ENCODE data around the gene CDK5RAP2. TPM values are rescaled to one million over a fixed set of nuclear protein-coding genes. Genes with fewer than 3 reads are reported as not detected.

The CDK5RAP2 gene
- total and polyA plus RNA-seq, 10 of the 15 experiments (the other 5 are each of a cell fraction or from before 2014, with no cell fraction given) = 16.2 to 53.5 (median 34.5) TPM

DNA sequence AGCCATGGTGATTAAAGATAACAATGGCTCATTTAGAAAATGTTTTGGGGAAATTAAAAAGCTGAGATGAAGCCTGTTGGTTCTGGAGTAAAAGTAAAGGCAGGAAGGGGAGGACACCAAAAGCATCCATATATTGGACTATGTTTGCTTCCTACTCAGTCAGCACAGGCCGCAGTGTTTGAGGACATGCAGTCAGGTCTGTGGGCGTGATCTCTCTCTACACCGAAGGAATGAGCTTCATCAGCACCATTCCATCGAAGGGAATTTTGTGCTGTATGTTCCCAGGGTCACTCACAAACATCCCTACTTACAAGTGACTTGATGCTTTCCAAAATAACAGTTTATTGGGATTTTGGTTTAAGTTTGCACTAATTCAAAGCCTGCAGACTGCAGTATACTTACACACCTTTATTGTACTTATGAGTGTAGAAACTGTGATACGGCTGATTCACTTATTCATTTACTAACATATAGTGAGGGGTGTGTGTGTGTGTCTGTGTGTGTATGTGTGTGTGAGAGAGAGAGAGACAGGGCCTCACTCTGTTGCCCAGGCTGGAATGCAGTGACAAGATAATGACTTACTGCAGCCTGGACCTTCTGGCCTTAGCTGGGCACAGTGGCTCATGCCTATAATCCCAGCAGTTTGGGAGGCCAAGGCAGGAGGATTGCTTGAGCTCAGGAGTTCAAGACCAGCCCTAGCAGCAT, 13.4 kb upstream of the CDK5RAP2 start:
- in situ Hi-C loops (cut with MboI) (no loop called here), intact Hi-C loops (cut with micrococcal nuclease; ENCODE audit: unreplicated experiment) (no loop called here)
- FAIRE-seq (no peak), ATAC-seq (no peak), DNase-seq (ENCODE audit: low read depth, low spot score) (no peak)
- Histone ChIP-seq H3K27me3 (replicated peaks in 1 of 2; ENCODE audit: control insufficient read depth in 2 of 2, insufficient read depth in 2 of 2, low read length in 1 of 2) (no peaks in the 10 kb centered on the region), H3K4me3 (no peak overlapping the region), H3K9ac (ENCODE audit: control insufficient read depth, insufficient read depth, low read length) (no peak overlapping the region), H3K36me3 (ENCODE audit: control insufficient read depth in 2 of 2, insufficient read depth in 2 of 2, low read length in 1 of 2) (no peaks in the 10 kb centered on the region), H4K20me1 (ENCODE audit: control insufficient read depth, insufficient read depth) (no peaks in the 10 kb centered on the region), H3K79me2 (ENCODE audit: control insufficient read depth, insufficient read depth, low read length) (no peaks in the 10 kb centered on the region), H3K4me2 (ENCODE audit: control insufficient read depth, insufficient read depth) (no peak overlapping the region), H3K4me1 (ENCODE audit: control insufficient read depth, insufficient read depth, low read length) (no peaks in the 10 kb centered on the region), H3K9me3 (replicated peaks; ENCODE audit: control insufficient read depth, insufficient read depth, low read length) (no peaks in the 10 kb centered on the region), H2AFZ (ENCODE audit: control insufficient read depth, low read depth, low read length) (no peak overlapping the region), H3K27ac (ENCODE audit: control insufficient read depth, insufficient read depth) (no peak overlapping the region)
- CTCF ChIA-PET = interaction anchor here (0.6 kb wide), 1 partner anchor 26 kb away, joined by 4 read pairs; no protein-coding TSS in a partner anchor
- RAD21 ChIA-PET (ENCODE audit: unreplicated experiment) = no interaction called here
- SMC1A ChIA-PET (ENCODE audit: uncharacterized antibody, unreplicated experiment) = no interaction called here
- no TSS peak for BruUV-seq (replicated peaks)
- TF ChIP-seq GATAD2B (conservative IDR thresholded peaks at IDR 0.05; ENCODE audit: low read depth) (no peak), ZZZ3 (IDR thresholded peaks at IDR 0.05; ENCODE audit: control insufficient read depth, insufficient read length, low read depth) (no peak)
- 69% methylated on average over 5 of the region's 5 CpGs for WGBS (ENCODE audit: insufficient coverage, insufficient replicate concordance, low lambda C conversion rate, missing lambda C conversion rate)
- POLR2A ChIA-PET = no interaction called here

DNA sequence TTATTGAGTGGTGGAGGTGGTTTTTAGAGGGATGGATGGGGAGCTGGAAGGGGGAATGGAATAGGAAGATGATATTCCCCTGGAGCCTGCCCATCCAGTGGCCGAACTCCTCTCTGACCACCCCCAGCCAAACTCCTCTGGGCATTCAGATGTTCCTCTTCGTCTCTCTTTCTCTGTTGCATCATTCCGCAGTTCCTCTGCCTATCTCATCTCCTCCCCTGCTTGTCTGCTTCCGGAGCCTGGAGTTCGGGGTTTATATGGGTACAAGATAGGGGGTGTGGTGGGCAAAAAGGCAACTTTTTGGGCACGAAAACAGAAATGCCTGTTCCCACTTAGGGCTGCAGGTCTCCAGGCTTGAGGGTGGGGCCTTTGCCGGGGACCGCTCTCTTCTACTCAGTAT, 12.2 kb upstream of the CDK5RAP2 start:
- no TSS peak for BruUV-seq (replicated peaks)
- DNase-seq (ENCODE audit: low read depth, low spot score) = no peak
- TF ChIP-seq TCF12 (IDR thresholded peaks at IDR 0.05; ENCODE audit: low read depth, low read length) = no peak
- TF ChIP-seq, protein P1, sequence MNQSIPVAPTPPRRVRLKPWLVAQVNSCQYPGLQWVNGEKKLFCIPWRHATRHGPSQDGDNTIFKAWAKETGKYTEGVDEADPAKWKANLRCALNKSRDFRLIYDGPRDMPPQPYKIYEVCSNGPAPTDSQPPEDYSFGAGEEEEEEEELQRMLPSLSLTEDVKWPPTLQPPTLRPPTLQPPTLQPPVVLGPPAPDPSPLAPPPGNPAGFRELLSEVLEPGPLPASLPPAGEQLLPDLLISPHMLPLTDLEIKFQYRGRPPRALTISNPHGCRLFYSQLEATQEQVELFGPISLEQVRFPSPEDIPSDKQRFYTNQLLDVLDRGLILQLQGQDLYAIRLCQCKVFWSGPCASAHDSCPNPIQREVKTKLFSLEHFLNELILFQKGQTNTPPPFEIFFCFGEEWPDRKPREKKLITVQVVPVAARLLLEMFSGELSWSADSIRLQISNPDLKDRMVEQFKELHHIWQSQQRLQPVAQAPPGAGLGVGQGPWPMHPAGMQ (IDR thresholded peaks at IDR 0.05; ENCODE audit: borderline replicate concordance) = no peak
- no peak for TF ChIP-seq NBN (IDR thresholded peaks at IDR 0.05)
- no peak for TF ChIP-seq NFIC (IDR thresholded peaks at IDR 0.05; ENCODE audit: low read depth, low read length)
- no peak for TF ChIP-seq HDGF (IDR thresholded peaks at IDR 0.05)
- TF ChIP-seq MTA2 (IDR thresholded peaks at IDR 0.05; ENCODE audit: low read depth) = no peak
- no peak for TF ChIP-seq BRCA1 (IDR thresholded peaks at IDR 0.05; ENCODE audit: low read depth, low read length)
- TF ChIP-seq SMARCA5 (IDR thresholded peaks at IDR 0.05) = no peak
- TF ChIP-seq ATF7 (IDR thresholded peaks at IDR 0.05; ENCODE audit: low read depth) = no peak
- no peak for TF ChIP-seq STAT1 (conservative IDR thresholded peaks at IDR 0.05)
- no peak for TF ChIP-seq MYC (IDR thresholded peaks at IDR 0.05; ENCODE audit: insufficient read depth, insufficient read length, insufficient replicate concordance, low read length, severe bottlenecking)
- no peak for TF ChIP-seq POLR2A (IDR thresholded peaks at IDR 0.05; ENCODE audit: low read depth, low read length)
- no peak for TF ChIP-seq NR2F1 (conservative IDR thresholded peaks at IDR 0.05)
- TF ChIP-seq BHLHE40 (IDR thresholded peaks at IDR 0.05; ENCODE audit: borderline replicate concordance in 1 of 2, low read depth in 2 of 2, low read length in 1 of 2) = no peak
- TF ChIP-seq, protein P2, sequence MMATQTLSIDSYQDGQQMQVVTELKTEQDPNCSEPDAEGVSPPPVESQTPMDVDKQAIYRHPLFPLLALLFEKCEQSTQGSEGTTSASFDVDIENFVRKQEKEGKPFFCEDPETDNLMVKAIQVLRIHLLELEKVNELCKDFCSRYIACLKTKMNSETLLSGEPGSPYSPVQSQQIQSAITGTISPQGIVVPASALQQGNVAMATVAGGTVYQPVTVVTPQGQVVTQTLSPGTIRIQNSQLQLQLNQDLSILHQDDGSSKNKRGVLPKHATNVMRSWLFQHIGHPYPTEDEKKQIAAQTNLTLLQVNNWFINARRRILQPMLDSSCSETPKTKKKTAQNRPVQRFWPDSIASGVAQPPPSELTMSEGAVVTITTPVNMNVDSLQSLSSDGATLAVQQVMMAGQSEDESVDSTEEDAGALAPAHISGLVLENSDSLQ (IDR thresholded peaks at IDR 0.05) = no peak
- ChIA-PET POLR2A (no interaction called here), CTCF (no interaction called here), SMC1A (ENCODE audit: uncharacterized antibody, unreplicated experiment) (no interaction called here), RAD21 (ENCODE audit: unreplicated experiment) (no interaction called here)
- no peaks in the 10 kb centered on the region for H3K27me3 ChIP-seq (replicated peaks in 1 of 2; ENCODE audit: control insufficient read depth in 2 of 2, insufficient read depth in 2 of 2, low read length in 1 of 2)
- H2AFZ ChIP-seq (ENCODE audit: control insufficient read depth, low read depth, low read length) = no peak overlapping the region
- H3K4me3 ChIP-seq = no peak overlapping the region
- H3K4me2 ChIP-seq (ENCODE audit: control insufficient read depth, insufficient read depth) = no peak overlapping the region
- H3K4me1 ChIP-seq (ENCODE audit: control insufficient read depth, insufficient read depth, low read length) = no peaks in the 10 kb centered on the region
- no peak for ATAC-seq
- H3K27ac ChIP-seq (ENCODE audit: control insufficient read depth, insufficient read depth) = no peak overlapping the region
- in situ Hi-C loops (cut with MboI) (no loop called here), intact Hi-C loops (cut with micrococcal nuclease; ENCODE audit: unreplicated experiment) (no loop called here)
- H3K9me3 ChIP-seq (replicated peaks; ENCODE audit: control insufficient read depth, insufficient read depth, low read length) = no peaks in the 10 kb centered on the region
- no peak overlapping the region for H3K9ac ChIP-seq (ENCODE audit: control insufficient read depth, insufficient read depth, low read length)
- H3K79me2 ChIP-seq (ENCODE audit: control insufficient read depth, insufficient read depth, low read length) = no peaks in the 10 kb centered on the region
- no peaks in the 10 kb centered on the region for H4K20me1 ChIP-seq (ENCODE audit: control insufficient read depth, insufficient read depth)
- FAIRE-seq = no peak
- WGBS (ENCODE audit: insufficient coverage, insufficient replicate concordance, low lambda C conversion rate, missing lambda C conversion rate) = 53% methylated on average over 8 of the region's 8 CpGs
- H3K36me3 ChIP-seq (ENCODE audit: control insufficient read depth in 2 of 2, insufficient read depth in 2 of 2, low read length in 1 of 2) = no peaks in the 10 kb centered on the region
